ENCODE measurements around the gene STK25.

STK25 gene

GRCh38 chr2:241508240-241509154, at the start of gene STK25:
STK25 (minus strand) TSS chr2:241508584; CDS start chr2:241508035, 549 bp downstream.
- DNase-seq, result peak; percentile 81 to 91

- DNase-seq, result no peak
Measured at GRCh38 chr2:241556746-241557145, 48.4 kb upstream of the STK25 start.

- no peak for DNase-seq
Measured at GRCh38 chr2:241555711-241556110, 47.3 kb upstream of the STK25 start.

- DNase-seq, result no peak
Measured at GRCh38 chr2:241554610-241555322, 46.4 kb upstream of the STK25 start.

- no peak for DNase-seq
Measured at GRCh38 chr2:241553981-241554380, 45.6 kb upstream of the STK25 start.

GRCh38 chr2:241553512-241553830, 45.1 kb upstream of the STK25 start:
- no peak for DNase-seq

- no peak for DNase-seq
Measured at GRCh38 chr2:241551998-241552737, 43.8 kb upstream of the STK25 start.

- no peak for DNase-seq
Measured at GRCh38 chr2:241551599-241551997, 43.2 kb upstream of the STK25 start.

GRCh38 chr2:241550616-241551580, 42.5 kb upstream of the STK25 start:
- DNase-seq, result no peak

- DNase-seq, result no peak
Measured at GRCh38 chr2:241548451-241548835, 40.1 kb upstream of the STK25 start.

GRCh38 chr2:241547781-241548450, 39.5 kb upstream of the STK25 start:
- no peak for DNase-seq

- no peak for DNase-seq
Measured at GRCh38 chr2:241546771-241547498, 38.6 kb upstream of the STK25 start.

- DNase-seq, result no peak
Measured at GRCh38 chr2:241545523-241546473, 37.4 kb upstream of the STK25 start.

GRCh38 chr2:241545106-241545505, 36.7 kb upstream of the STK25 start:
- DNase-seq, result no peak

- DNase-seq, result no peak
Measured at GRCh38 chr2:241542278-241542605, 33.9 kb upstream of the STK25 start.

GRCh38 chr2:241541564-241542277, 33.3 kb upstream of the STK25 start:
- no peak for DNase-seq

- DNase-seq, result peak in 1 of 2 experiments; percentile 15
Measured at GRCh38 chr2:241540771-241541561, 32.6 kb upstream of the STK25 start.

- no peak for DNase-seq
Measured at GRCh38 chr2:241540401-241540770, 32.0 kb upstream of the STK25 start.
